H1 (cell line): Measurements from ENCODE around the gene SPEF2. TPM values are rescaled to one million over a fixed set of nuclear protein-coding genes. Genes with fewer than 3 reads are reported as not detected.

ENCODE experiments used
- CTCF ChIA-PET: fragments of 300-600 bp; sonication (Branson Sonifier 250); formaldehyde crosslinking; loops from one replicate; lab custom pipeline; 2021; ENCODE audit not compliant: partially characterized antibody; lab: Charles Lee
- POLR2A ChIA-PET: fragments of 300-600 bp; sonication (Branson Sonifier 250); formaldehyde crosslinking; loops from one replicate; lab custom pipeline; 2021; ENCODE audit warnings: inconsistent platforms; ENCODE audit not compliant: partially characterized antibody; lab: Charles Lee
- DNase-seq, 2 experiments: peaks; one replicate each; pipeline versions ENCODE4 v3.0.0 to v3.0.0-alpha.2; 2010 to 2022; ENCODE audit warnings: low spot score in 2 of 2, low read depth in 1 of 2, mixed read lengths in 1 of 2
- FAIRE-seq: peaks from 2 replicates; lab custom pipeline; 2011; peaks lifted over from hg19 to GRCh38; lab: Jason Lieb, UNC
- H2AFZ ChIP-seq: 2 replicates; pipeline ENCODE4 v1.8.1; 2012; ENCODE audit warnings: low read length, inconsistent platforms
- H2AK5ac ChIP-seq: 2 replicates; pipeline ENCODE4 v1.6.1; 2013; ENCODE audit warnings: low read depth, low read length
- H2BK120ac ChIP-seq: replicated peaks from 2 replicates; pipeline ENCODE3; 2013; ENCODE audit warnings: low read depth, low read length, inconsistent platforms
- H2BK12ac ChIP-seq: 2 replicates; pipeline ENCODE4 v1.6.1; 2013; ENCODE audit warnings: low read depth, low read length
- H2BK15ac ChIP-seq: 2 replicates; pipeline ENCODE4 v1.6.1; 2013; ENCODE audit warnings: low read length
- H2BK20ac ChIP-seq: 2 replicates; pipeline ENCODE4 v1.6.1; 2013; ENCODE audit warnings: low read length
- H2BK5ac ChIP-seq: 2 replicates; pipeline ENCODE4 v1.6.1; 2013; ENCODE audit warnings: low read depth, low read length
- H3K14ac ChIP-seq: 2 replicates; pipeline ENCODE4 v1.6.1; 2013; ENCODE audit warnings: inconsistent platforms; ENCODE audit not compliant: insufficient read length
- H3K18ac ChIP-seq: 2 replicates; pipeline ENCODE4 v1.6.1; 2013; ENCODE audit warnings: low read length; ENCODE audit errors: extremely low read depth
- H3K23ac ChIP-seq: 2 replicates; pipeline ENCODE4 v1.6.1; 2013; ENCODE audit warnings: inconsistent platforms; ENCODE audit not compliant: insufficient read length
- H3K23me2 ChIP-seq: 2 replicates; pipeline ENCODE4 v1.6.1; 2013; ENCODE audit warnings: low read depth, low read length
- H3K27ac ChIP-seq: 2 replicates; pipeline ENCODE4 v1.6.1; 2011; ENCODE audit warnings: low read depth, low read length, inconsistent platforms
- H3K27me3 ChIP-seq, 4 experiments: replicated peaks in 1 of 4; 1 replicate in 1 of 4; 2 replicates in 3 of 4; pipeline versions ENCODE4 v1.6.1 to v1.8.1; 2011 to 2013; ENCODE audit warnings: low read length in 3 of 4, mild to moderate bottlenecking in 3 of 4, inconsistent platforms in 2 of 4, mixed read lengths in 2 of 4, moderate library complexity in 1 of 4; ENCODE audit not compliant: control insufficient read depth in 3 of 4, insufficient read depth in 3 of 4; ENCODE audit errors: extremely low read depth in 1 of 4
- H3K36me3 ChIP-seq, 4 experiments: 2 replicates each; pipeline versions ENCODE4 v1.6.1 to v1.8.1; 2011 to 2013; ENCODE audit warnings: mild to moderate bottlenecking in 4 of 4, low read length in 3 of 4, moderate library complexity in 2 of 4, control low read depth in 1 of 4, inconsistent platforms in 1 of 4; ENCODE audit not compliant: insufficient read depth in 4 of 4, control insufficient read depth in 2 of 4
- H3K4ac ChIP-seq: replicated peaks from 2 replicates; pipeline ENCODE3; 2013; ENCODE audit warnings: low read length, low read depth, mixed read lengths, inconsistent platforms; ENCODE audit not compliant: insufficient read length
- H3K4me1 ChIP-seq, 4 experiments: replicated peaks in 1 of 4; 1 replicate in 1 of 4; 2 replicates in 3 of 4; pipeline versions ENCODE4 v1.6.1 to v1.8.1; 2011 to 2013; ENCODE audit warnings: low read length in 3 of 4, inconsistent platforms in 2 of 4, mixed read lengths in 1 of 4; ENCODE audit not compliant: insufficient read depth in 4 of 4, control insufficient read depth in 3 of 4
- H3K4me2 ChIP-seq, 2 experiments: 2 replicates each; pipeline versions ENCODE4 v1.6.1 to v1.8.1; 2011 to 2013; ENCODE audit warnings: low read depth in 2 of 2, low read length in 2 of 2, control low read depth in 1 of 2, inconsistent platforms in 1 of 2, mild to moderate bottlenecking in 1 of 2; ENCODE audit not compliant: insufficient read depth in 1 of 2
- H3K4me3 ChIP-seq, 4 experiments: fragments of 200-600, 300-600 bp in 1 of 4; sonication (generic), shearing (Covaris generic), sonication (Bioruptor Twin) in 1 of 4; 2 replicates each; pipeline versions ENCODE4 v1.5.1 to v1.8.1; 2011 to 2016; ENCODE audit warnings: low read length in 4 of 4, low read depth in 3 of 4, control low read depth in 2 of 4, inconsistent platforms in 2 of 4, mild to moderate bottlenecking in 2 of 4, mixed read lengths in 1 of 4, moderate library complexity in 1 of 4; ENCODE audit not compliant: insufficient read depth in 2 of 4; ENCODE audit errors: extremely low read depth in 1 of 4
- H3K56ac ChIP-seq: replicated peaks from 2 replicates; pipeline ENCODE3; 2013; ENCODE audit warnings: low read depth, mild to moderate bottlenecking, mixed read lengths, low read length, inconsistent platforms; ENCODE audit not compliant: insufficient read length
- H3K79me1 ChIP-seq: 2 replicates; pipeline ENCODE4 v1.6.1; 2013; ENCODE audit warnings: low read depth, low read length, control low read depth
- H3K79me2 ChIP-seq, 2 experiments: 2 replicates each; pipeline versions ENCODE4 v1.6.1 to v1.8.1; 2012 to 2013; ENCODE audit warnings: low read length in 2 of 2, mild to moderate bottlenecking in 2 of 2, inconsistent platforms in 1 of 2; ENCODE audit not compliant: insufficient read depth in 2 of 2, control insufficient read depth in 1 of 2
- H3K9ac ChIP-seq, 4 experiments: replicated peaks in 1 of 4; 1 replicate in 1 of 4; 2 replicates in 3 of 4; pipeline versions ENCODE4 v1.6.1 to v1.8.1; 2011 to 2013; ENCODE audit warnings: low read depth in 3 of 4, low read length in 3 of 4, control low read depth in 2 of 4, mild to moderate bottlenecking in 2 of 4, moderate library complexity in 2 of 4, inconsistent platforms in 1 of 4; ENCODE audit errors: extremely low read depth in 1 of 4
- H3K9me3 ChIP-seq, 2 experiments: 2 replicates each; pipeline versions ENCODE4 v1.6.1 to v1.8.1; 2012 to 2013; ENCODE audit warnings: mild to moderate bottlenecking in 2 of 2, moderate library complexity in 2 of 2, control low read depth in 1 of 2, inconsistent platforms in 1 of 2, low read depth in 1 of 2, low read length in 1 of 2, mixed read lengths in 1 of 2; ENCODE audit not compliant: insufficient read depth in 2 of 2
- H4K20me1 ChIP-seq, 2 experiments: replicated peaks in 1 of 2; 2 replicates each; pipeline versions ENCODE3 to v1.8.1; 2011 to 2013; ENCODE audit warnings: inconsistent platforms in 2 of 2, low read length in 2 of 2, mild to moderate bottlenecking in 1 of 2; ENCODE audit not compliant: insufficient read depth in 2 of 2, control insufficient read depth in 1 of 2
- H4K5ac ChIP-seq: 2 replicates; pipeline ENCODE4 v1.6.1; 2013; ENCODE audit warnings: low read length, low read depth, mixed read lengths, inconsistent platforms; ENCODE audit not compliant: insufficient read length
- H4K8ac ChIP-seq: 2 replicates; pipeline ENCODE4 v1.8.0; 2013; ENCODE audit warnings: mild to moderate bottlenecking, moderate library complexity, low read length, inconsistent platforms; ENCODE audit not compliant: insufficient read depth; ENCODE audit errors: extremely low read depth
- H4K91ac ChIP-seq: replicated peaks from 2 replicates; pipeline ENCODE3; 2013; ENCODE audit warnings: low read length, mixed read lengths, inconsistent platforms; ENCODE audit not compliant: insufficient read length
- ATF2 ChIP-seq: IDR thresholded peaks from 2 replicates; pipeline ENCODE4 v1.6.1; 2012; ENCODE audit warnings: low read length, inconsistent platforms
- CTBP2 ChIP-seq: IDR thresholded peaks from 2 replicates; pipeline ENCODE4 v1.7.0; 2011; ENCODE audit warnings: borderline replicate concordance, mild to moderate bottlenecking, moderate library complexity, mixed read lengths, low read length; ENCODE audit not compliant: insufficient read depth, insufficient read length
- CTCF ChIP-seq, 3 experiments: IDR thresholded peaks; 1 replicate in 2 of 3; 2 replicates in 1 of 3; pipeline versions ENCODE4 v1.5.1 to v1.6.1; 2011; ENCODE audit warnings: low read length in 3 of 3, mild to moderate bottlenecking in 3 of 3, inconsistent platforms in 2 of 3, low read depth in 1 of 3, moderate library complexity in 1 of 3; ENCODE audit not compliant: insufficient read depth in 1 of 3; ENCODE audit errors: control extremely low read depth in 1 of 3
- EGR1 ChIP-seq: IDR thresholded peaks from 2 replicates; pipeline ENCODE4 v1.6.1; 2011; ENCODE audit warnings: low read depth, low read length, borderline replicate concordance
- GABPA ChIP-seq: IDR thresholded peaks from 2 replicates; pipeline ENCODE4 v1.6.1; 2011; ENCODE audit warnings: mild to moderate bottlenecking, low read length, moderate library complexity, borderline replicate concordance; ENCODE audit not compliant: insufficient read depth
- PHF8 ChIP-seq: fragments of 200-600 bp; sonication (generic); conservative IDR thresholded peaks from 2 replicates; pipeline ENCODE4 v1.7.1; 2012; ENCODE audit warnings: low read depth, mild to moderate bottlenecking, inconsistent platforms, low read length, moderate library complexity
- POLR2A ChIP-seq, 2 experiments: IDR thresholded peaks; 1 replicate in 1 of 2; 2 replicates in 1 of 2; pipeline ENCODE4 v1.6.1; 2011; ENCODE audit warnings: low read depth in 2 of 2, low read length in 2 of 2, mild to moderate bottlenecking in 2 of 2; ENCODE audit errors: control extremely low read depth in 1 of 2
- POLR2AphosphoS5 ChIP-seq: IDR thresholded peaks from 2 replicates; pipeline ENCODE4 v1.6.1; 2011; ENCODE audit warnings: low read depth, low read length
- SP4 ChIP-seq: IDR thresholded peaks from 2 replicates; pipeline ENCODE4 v1.6.1; 2012; ENCODE audit warnings: low read length, inconsistent platforms
- ZNF274 ChIP-seq: IDR thresholded peaks from 2 replicates; pipeline ENCODE4 v1.7.0; 2012; ENCODE audit warnings: low read length, borderline replicate concordance; ENCODE audit errors: extremely low read depth
- WGBS, 2 experiments: shearing (Covaris generic) in 1 of 2; methylation state at CpG; one replicate each; pipeline versions ENCODE4 v1.1.6 to v1.1.7; 2013 to 2015; ENCODE audit warnings: low lambda C conversion rate in 2 of 2, mixed read lengths in 2 of 2, inconsistent platforms in 1 of 2, low coverage in 1 of 2, missing lambda C conversion rate in 1 of 2; ENCODE audit not compliant: insufficient replicate concordance in 2 of 2, insufficient coverage in 1 of 2, insufficient read length in 1 of 2; ENCODE audit errors: extremely low coverage in 1 of 2, missing lambda C conversion rate in 1 of 2; 5-methylcytosine and 5-hydroxymethylcytosine counted together
- polyA plus RNA-seq, 7 experiments: library from polyadenylated mRNA; depleted of rRNA in 3 of 7; stranded (reverse) in 5 of 7; unstranded in 2 of 7; fragments of >200 nt in 5 of 7; fragments of 200-250 nt in 2 of 7; gene quantifications; 1 replicate in 5 of 7; 2 replicates in 1 of 7; 4 replicates in 1 of 7; pipeline versions ENCODE4 v1.2.1 to v1.2.3, GENCODE V29; 2011 to 2013; ENCODE audit warnings: missing spikeins in 2 of 7, mixed read lengths in 2 of 7
- total RNA-seq: library from RNA; stranded (reverse); fragmentation: NEBNext Ultra II Directional; extraction: Animal tissue kit (Norgen Biotek cat#: 25700); gene quantifications from 2 replicates; pipeline ENCODE4 v1.2.1, GENCODE V29; 2021

SPEF2 gene
- total and polyA plus RNA-seq, 2 of the 8 experiments (the other 6 are each of a cell fraction or from before 2014, with no cell fraction given), result 0.14 to 0.73 TPM

- Histone ChIP-seq H4K8ac (no peak overlapping the region), H2AK5ac (no peak overlapping the region), H3K79me1 (no peaks in the 10 kb centered on the region), H4K91ac (no peak overlapping the region), H3K4me1 (peaks cover 0 to 7% (median 2%) of the 10 kb centered on the region in 4 experiments; a peak in 3 of 7 replicates), H3K56ac (no peak overlapping the region), H3K4me2 (no peak overlapping the region), H2BK20ac (no peak overlapping the region), H2AFZ (no peak overlapping the region), H2BK5ac (no peak overlapping the region), H2BK15ac (no peak overlapping the region), H3K18ac (no peak overlapping the region), H3K9ac (no peak overlapping the region), H3K4me3 (no peak overlapping the region), H2BK120ac (no peak overlapping the region), H3K27me3 (no peaks in the 10 kb centered on the region), H3K23me2 (no peaks in the 10 kb centered on the region), H3K36me3 (no peaks in the 10 kb centered on the region; a peak in 1 of 8 replicates), H2BK12ac (no peak overlapping the region), H4K20me1 (no peaks in the 10 kb centered on the region), H3K14ac (no peak overlapping the region), H3K27ac (no peak overlapping the region), H3K4ac (no peak overlapping the region), H3K9me3 (no peaks in the 10 kb centered on the region), H3K79me2 (no peaks in the 10 kb centered on the region), H4K5ac (no peak overlapping the region), H3K23ac (no peak overlapping the region)
- FAIRE-seq (no peak), DNase-seq (no peak)
- CTCF ChIA-PET, result interaction anchor here (1.2 kb wide), 1 partner anchor 12 kb away, joined by 3 read pairs; no protein-coding TSS in a partner anchor
- POLR2A ChIA-PET, result no interaction called here
- 85% methylated on average over 1 of the region's 1 CpG; no CpG with 5 or more reads in 1 of the 2 experiments for WGBS, 2 experiments
- no peak for TF ChIP-seq POLR2A (IDR thresholded peaks at IDR 0.05; ENCODE audit: control extremely low read depth in 1 of 2, low read depth in 2 of 2, low read length in 2 of 2)
- no peak for TF ChIP-seq POLR2AphosphoS5
- TF ChIP-seq ZNF274, result no peak
- no peak for TF ChIP-seq ATF2
- TF ChIP-seq PHF8, result no peak
- no peak for TF ChIP-seq GABPA
- TF ChIP-seq SP4, result no peak
- TF ChIP-seq EGR1, result no peak
- TF ChIP-seq CTBP2, result no peak
- TF ChIP-seq CTCF (IDR thresholded peaks at IDR 0.05; ENCODE audit: control extremely low read depth in 1 of 3, insufficient read depth in 1 of 3, low read depth in 1 of 3, low read length in 3 of 3), result no peak
Observed at GRCh38 chr5:35860686-35861085, 243.0 kb downstream of the SPEF2 start.
